Limb (tissue), 2 donors: Measurements from ENCODE around the gene CCDC92.

Experiments used
- DNase-seq, 2 donors: peaks; one replicate each; pipeline ENCODE4 v3.0.0-alpha.2; 2016; ENCODE audit errors: extremely low spot score in 2 of 2

The CCDC92 gene

GRCh38 chr12:123976227-123976826 lies 3.7 kb upstream of the CCDC92 start:
- DNase-seq = no peak

- DNase-seq = peak in 1 of 2 donors; percentile 72
These were observed 1.1 kb upstream of the CCDC92 start for GRCh38 chr12:123973552-123974341.

GRCh38 chr12:123971770-123972456 lies 718 bp downstream of the CCDC92 start:
- DNase-seq = peak in 1 of 2 donors; percentile 67

- no peak for DNase-seq
These were observed 1.2 kb downstream of the CCDC92 start for GRCh38 chr12:123971449-123971769.

GRCh38 chr12:123967121-123967586 lies 5.5 kb downstream of the CCDC92 start:
- no peak for DNase-seq

GRCh38 chr12:123966596-123966995 lies 6.0 kb downstream of the CCDC92 start:
- no peak for DNase-seq

GRCh38 chr12:123965382-123965781 lies 7.2 kb downstream of the CCDC92 start:
- no peak for DNase-seq

- no peak for DNase-seq
These were observed 8.8 kb downstream of the CCDC92 start for GRCh38 chr12:123963821-123964220.

- DNase-seq = no peak
These were observed 10.1 kb downstream of the CCDC92 start for GRCh38 chr12:123962513-123962912.

GRCh38 chr12:123961585-123962345 lies 10.9 kb downstream of the CCDC92 start:
- no peak for DNase-seq

GRCh38 chr12:123960856-123961255 lies 11.8 kb downstream of the CCDC92 start:
- DNase-seq = no peak

- no peak for DNase-seq
These were observed 12.4 kb downstream of the CCDC92 start for GRCh38 chr12:123960029-123960735.

- DNase-seq = no peak
These were observed 13.8 kb downstream of the CCDC92 start for GRCh38 chr12:123958876-123959275.

GRCh38 chr12:123958462-123958861 lies 14.2 kb downstream of the CCDC92 start:
- DNase-seq = no peak

- DNase-seq = no peak
These were observed 15.4 kb downstream of the CCDC92 start for GRCh38 chr12:123957196-123957595.

- DNase-seq = no peak
These were observed 16.4 kb downstream of the CCDC92 start for GRCh38 chr12:123956249-123956648.

GRCh38 chr12:123954647-123955350 lies 17.8 kb downstream of the CCDC92 start:
- DNase-seq = no peak

- DNase-seq = no peak
These were observed 20.6 kb downstream of the CCDC92 start for GRCh38 chr12:123952037-123952436.

- DNase-seq = no peak
These were observed 21.2 kb downstream of the CCDC92 start for GRCh38 chr12:123951467-123951866.
